Stimulated activated CD8-positive, alpha-beta memory T cell treated with anti-CD3 and anti-CD28 coated beads, Interleukin-12 subunit alpha, Interleukin-12 subunit beta, amount 100 ng/mL, for 24 hours (primary cell): Measurements from ENCODE around the gene ARHGAP18.

Source experiments
- DNase-seq: peaks from one replicate; pipeline ENCODE4 v3.0.0-alpha.2; 2020; ENCODE audit errors: extremely low read depth

The ARHGAP18 gene, protein sequence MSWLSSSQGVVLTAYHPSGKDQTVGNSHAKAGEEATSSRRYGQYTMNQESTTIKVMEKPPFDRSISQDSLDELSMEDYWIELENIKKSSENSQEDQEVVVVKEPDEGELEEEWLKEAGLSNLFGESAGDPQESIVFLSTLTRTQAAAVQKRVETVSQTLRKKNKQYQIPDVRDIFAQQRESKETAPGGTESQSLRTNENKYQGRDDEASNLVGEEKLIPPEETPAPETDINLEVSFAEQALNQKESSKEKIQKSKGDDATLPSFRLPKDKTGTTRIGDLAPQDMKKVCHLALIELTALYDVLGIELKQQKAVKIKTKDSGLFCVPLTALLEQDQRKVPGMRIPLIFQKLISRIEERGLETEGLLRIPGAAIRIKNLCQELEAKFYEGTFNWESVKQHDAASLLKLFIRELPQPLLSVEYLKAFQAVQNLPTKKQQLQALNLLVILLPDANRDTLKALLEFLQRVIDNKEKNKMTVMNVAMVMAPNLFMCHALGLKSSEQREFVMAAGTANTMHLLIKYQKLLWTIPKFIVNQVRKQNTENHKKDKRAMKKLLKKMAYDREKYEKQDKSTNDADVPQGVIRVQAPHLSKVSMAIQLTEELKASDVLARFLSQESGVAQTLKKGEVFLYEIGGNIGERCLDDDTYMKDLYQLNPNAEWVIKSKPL

DNA sequence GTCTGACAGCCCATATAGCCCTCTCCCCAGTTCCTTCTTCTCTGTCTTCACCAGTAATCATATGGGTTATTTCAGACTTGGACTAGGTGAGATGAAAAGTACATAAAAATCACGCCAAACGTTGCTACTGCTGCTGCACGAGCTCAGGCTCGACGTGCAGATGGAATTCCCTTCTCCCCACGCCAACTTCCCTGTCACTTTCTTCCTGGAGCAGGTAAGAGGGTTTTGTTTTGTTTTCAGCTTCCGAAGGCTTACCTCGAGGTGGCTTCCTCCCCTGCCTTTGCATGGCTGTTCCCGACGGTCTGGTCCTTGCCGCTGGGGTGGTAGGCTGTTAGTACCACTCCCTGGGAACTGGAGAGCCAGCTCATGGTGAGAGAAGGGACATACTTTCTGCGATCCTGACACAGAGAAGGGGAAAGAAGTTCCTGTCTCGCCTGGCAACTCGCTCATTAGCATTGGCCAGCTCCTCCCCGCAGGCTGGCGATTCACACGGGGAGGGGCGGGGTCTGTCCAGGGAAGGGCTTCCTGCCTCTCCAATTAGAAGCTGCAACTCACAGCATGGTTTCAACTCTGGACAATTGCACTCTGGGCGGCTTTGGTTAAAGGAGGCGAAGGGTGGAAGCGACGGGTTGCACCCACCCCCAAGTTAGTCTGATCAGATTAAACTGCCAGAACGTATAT lies at the start of gene ARHGAP18:
TSS of gene ARHGAP18 (minus strand) at position 409 of the 681 bp plus-strand sequence. CDS start at position 368, 41 bp downstream.
- DNase-seq, result no peak

- no peak for DNase-seq
Measured at GRCh38 chr6:129755787-129756186, 45.8 kb upstream of the ARHGAP18 start.

- no peak for DNase-seq
Measured at GRCh38 chr6:129754750-129755149, 44.8 kb upstream of the ARHGAP18 start.

- DNase-seq, result no peak
Measured at GRCh38 chr6:129753422-129753821, 43.4 kb upstream of the ARHGAP18 start.

DNA sequence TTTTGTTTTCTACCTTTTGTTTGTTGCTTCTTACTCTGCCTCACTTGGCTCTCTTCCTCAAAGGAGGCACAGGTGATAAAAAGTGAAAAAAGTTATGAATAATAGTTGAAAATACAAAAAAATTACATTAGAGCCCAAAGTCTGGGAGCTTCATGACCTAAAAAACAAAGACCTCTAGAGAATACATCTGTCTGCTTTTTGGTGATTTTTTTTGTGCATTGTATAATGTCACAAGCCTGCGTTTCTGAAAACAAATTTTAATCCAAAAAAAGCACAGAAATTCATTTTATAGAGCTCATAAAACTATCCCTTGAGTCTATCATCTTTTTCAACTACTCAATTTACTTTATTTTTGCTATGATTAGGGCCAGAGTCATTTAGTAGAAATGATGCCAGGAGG lies 41.4 kb upstream of the ARHGAP18 start:
- DNase-seq, result no peak

- no peak for DNase-seq
Measured at GRCh38 chr6:129750360-129750759, 40.4 kb upstream of the ARHGAP18 start.

- DNase-seq, result no peak
Measured at GRCh38 chr6:129749749-129750120, 39.8 kb upstream of the ARHGAP18 start.

DNA sequence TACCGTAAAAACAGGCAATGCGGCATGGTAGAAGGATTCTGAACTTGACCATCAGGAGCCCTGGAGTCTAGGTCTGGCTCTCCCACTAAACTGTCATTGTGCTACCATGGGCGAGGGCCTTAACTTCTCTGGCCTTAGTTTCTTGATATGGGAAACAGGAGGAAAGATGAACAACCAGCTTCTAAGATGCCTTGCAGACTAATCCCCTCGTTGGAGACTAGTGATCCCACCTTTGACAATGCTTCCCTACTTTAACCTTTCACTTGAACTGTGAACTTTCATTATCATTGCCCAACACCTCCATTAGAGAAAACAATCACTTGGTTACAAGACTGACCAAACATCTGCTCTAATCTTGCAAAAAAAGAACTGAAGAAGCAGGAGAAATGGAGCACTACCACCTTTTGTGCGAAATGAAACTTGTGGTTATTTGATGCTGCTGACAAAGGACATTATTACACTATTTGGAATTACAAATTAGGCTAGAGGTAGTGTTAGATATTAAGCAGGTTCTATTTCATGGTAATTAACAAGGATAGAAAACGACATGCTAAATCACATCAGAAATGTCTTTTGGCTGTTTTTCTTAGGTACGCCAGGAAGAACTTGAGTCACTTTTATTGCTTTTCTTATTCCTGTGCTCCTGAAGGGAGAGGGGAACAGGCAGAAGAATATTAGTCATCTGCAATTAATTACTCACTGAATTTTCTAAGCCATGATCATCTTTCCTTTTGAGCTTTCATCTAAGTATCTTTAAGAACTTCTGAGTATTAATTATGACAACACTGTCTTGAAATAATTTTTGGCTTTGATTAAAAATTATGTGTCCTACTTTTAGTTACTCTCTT lies 39.1 kb upstream of the ARHGAP18 start:
- no peak for DNase-seq

- no peak for DNase-seq
Measured at GRCh38 chr6:129748212-129748900, 38.4 kb upstream of the ARHGAP18 start.

DNA sequence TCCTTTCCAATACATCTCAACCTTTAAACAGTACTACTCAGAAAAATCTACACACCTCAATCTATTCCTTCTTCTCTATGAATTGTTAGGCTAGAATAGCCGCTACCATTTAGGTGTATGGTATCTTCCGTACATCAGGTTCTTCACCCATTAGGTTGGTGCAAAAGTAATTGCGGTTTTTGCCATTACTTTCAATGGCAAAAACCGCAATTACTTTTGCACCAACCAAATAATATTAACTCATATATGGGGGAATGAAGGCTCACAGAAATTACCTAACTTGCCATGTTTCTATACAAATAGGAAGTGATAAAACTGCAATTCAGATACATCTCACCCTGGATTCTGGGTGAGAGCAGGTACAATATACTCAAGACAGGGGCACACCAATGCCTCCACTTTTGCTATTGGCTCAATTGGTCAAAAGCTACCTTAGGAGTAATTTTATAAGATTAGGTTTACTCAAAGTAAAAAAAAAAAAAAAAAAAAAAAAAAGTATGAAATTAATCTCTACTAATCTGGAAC lies 37.7 kb upstream of the ARHGAP18 start:
- no peak for DNase-seq

- no peak for DNase-seq
Measured at GRCh38 chr6:129744880-129745237, 34.9 kb upstream of the ARHGAP18 start.

GRCh38 chr6:129744201-129744879 lies 34.4 kb upstream of the ARHGAP18 start:
- DNase-seq, result no peak

GRCh38 chr6:129740013-129740412 lies 30.0 kb upstream of the ARHGAP18 start:
- DNase-seq, result no peak

- DNase-seq, result no peak
Measured at GRCh38 chr6:129736105-129736504, 26.1 kb upstream of the ARHGAP18 start.

DNA sequence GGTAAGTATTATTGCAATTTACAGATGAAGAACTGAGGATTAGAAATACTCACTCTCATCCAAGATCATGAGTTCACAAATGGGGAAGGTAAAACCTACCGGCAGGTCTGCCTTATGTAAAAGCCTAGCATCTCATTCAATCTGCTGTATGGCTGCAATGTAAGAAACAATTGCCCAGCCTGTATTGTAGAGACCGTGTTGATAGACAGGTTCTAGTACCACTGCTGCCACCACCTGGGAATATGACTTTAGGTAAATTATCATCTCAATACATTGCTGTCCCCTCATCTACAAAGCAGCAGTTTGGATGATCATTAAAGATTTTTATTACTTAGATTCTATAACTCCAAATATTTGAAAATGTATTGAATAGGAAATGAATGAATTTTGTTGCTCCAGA lies 23.3 kb upstream of the ARHGAP18 start:
- DNase-seq, result no peak

GRCh38 chr6:129732542-129732941 lies 22.6 kb upstream of the ARHGAP18 start:
- DNase-seq, result no peak

DNA sequence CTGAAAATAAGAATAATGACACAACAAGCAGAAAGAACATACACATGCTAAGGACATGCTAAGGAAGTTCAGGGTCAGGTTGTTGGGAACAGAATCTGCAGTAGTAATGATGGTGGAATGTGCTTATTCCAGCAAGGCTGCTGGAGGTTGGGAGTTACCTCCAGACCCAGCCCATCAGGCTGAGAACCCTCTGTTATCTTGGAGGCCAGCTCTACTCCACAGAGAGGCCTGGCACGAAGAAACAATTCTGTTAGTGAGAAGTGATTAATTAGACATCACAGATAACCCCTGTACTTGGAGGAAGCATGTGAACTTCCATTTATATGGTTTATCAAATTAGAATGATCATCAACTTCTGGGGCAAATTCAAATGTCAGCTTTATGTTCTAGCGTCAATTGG lies 22.1 kb upstream of the ARHGAP18 start:
- DNase-seq, result no peak

DNA sequence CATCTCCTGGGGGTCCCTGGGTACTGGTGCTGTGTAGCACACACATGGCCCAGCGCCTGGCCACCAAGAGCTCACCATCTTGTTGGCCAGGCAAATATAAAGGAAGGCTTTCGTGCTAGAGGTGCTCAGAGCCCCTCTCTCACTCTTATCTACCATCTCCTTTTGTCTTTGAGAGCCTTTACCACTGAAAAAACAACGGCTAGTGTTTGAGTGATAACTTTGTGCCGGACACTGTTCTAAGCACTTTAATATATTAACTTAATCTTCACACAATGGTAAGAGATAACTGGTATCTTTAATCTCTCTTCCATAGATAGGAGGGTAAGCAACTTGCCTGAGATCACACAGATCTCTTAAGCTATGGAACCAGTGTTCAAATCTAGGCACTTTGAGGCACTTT lies 21.5 kb upstream of the ARHGAP18 start:
- DNase-seq, result no peak

- no peak for DNase-seq
Measured at GRCh38 chr6:129730477-129731165, 20.6 kb upstream of the ARHGAP18 start.

DNA sequence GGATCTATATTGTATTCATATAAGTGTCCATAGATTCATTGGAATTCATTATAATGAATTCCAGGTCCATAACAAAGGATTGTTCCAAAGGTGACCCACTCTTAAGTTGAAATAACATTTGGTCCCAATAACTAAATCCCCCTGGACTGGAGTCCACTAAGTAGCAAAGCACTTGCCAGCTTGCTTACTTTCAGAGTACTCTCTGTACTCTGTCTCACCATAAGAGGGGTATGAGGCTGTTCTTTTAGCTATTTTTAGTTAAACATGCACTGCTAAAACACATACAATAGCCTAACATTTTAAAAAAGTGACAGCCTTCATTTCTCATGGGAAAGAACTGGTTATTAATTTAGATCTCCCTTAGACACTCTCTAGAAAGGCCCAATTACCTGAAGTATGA lies 16.7 kb upstream of the ARHGAP18 start:
- DNase-seq, result no peak
